ENCODE measurements around the gene SPRTN. TPM values are rescaled to one million over a fixed set of nuclear protein-coding genes. Genes with fewer than 3 reads are reported as not detected.

Gene SPRTN
- total and polyA plus RNA-seq, 2 of the 4 experiments (the other 2 are of a cell fraction), result 6.5 to 17.4 TPM

DNA sequence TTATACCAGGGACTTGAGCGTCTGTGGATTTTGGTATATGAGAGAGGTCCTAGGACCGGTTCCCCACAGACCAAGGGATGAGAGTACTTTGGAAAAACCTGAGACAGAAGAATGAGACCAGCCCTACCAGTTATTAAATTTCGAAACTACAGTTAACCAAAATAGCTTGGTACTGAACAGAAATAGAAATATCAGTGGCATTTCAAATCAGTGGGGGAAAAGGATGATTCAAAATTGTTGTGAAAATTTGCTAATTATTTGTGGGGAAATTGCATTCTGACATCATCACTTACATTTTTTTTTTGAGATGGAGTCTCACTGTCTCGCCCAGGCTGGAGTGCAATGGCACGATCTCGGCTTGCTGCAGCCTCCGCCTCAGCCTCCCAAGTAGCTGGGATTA, 8.6 kb upstream of the SPRTN start:
- BruUV-seq (replicated peaks), result no TSS peak
- H4K5ac ChIP-seq (ENCODE audit: low read depth, low read length), result no peak overlapping the region
- H3K4me2 ChIP-seq (ENCODE audit: low read depth, low read length), result no peak overlapping the region
- ATAC-seq (ENCODE audit: low read depth), result no peak
- H3K9ac ChIP-seq (ENCODE audit: low read depth, low read length), result no peak overlapping the region
- POLR2A ChIA-PET (ENCODE audit: unreplicated experiment), result no interaction called here
- dilution Hi-C loops (cut with HindIII; ENCODE audit: low sequenced_read_pairs, unreplicated experiment), result no loop called here
- H3K4ac ChIP-seq (ENCODE audit: low read depth, low read length), result no peak overlapping the region
- intact Hi-C loops (cut with micrococcal nuclease), result no loop called here
- no peak overlapping the region for H2AK9ac ChIP-seq (replicated peaks; ENCODE audit: low read depth, low read length, poor library complexity)
- H4K8ac ChIP-seq (ENCODE audit: low read depth in 2 of 2, low read length in 2 of 2), result no peak overlapping the region
- CTCF ChIA-PET, result interaction anchor here (0.7 kb wide), 1 partner anchor 8 kb away, joined by 3 read pairs; the partner anchor contains the start of gene EXOC8
- H4K20me1 ChIP-seq (ENCODE audit: insufficient read depth, low read length), result peaks cover 19% of the 10 kb centered on the region; the same call in 1 of the 2 replicates
- no peaks in the 10 kb centered on the region for H3K36me3 ChIP-seq (ENCODE audit: control insufficient read depth, insufficient read depth, low read length)
- no peaks in the 10 kb centered on the region for H3K4me1 ChIP-seq (ENCODE audit: control insufficient read depth, insufficient read depth, low read length)
- no peak overlapping the region for H3K14ac ChIP-seq (replicated peaks; ENCODE audit: low read depth, low read length)
- no peak overlapping the region for H4K91ac ChIP-seq (ENCODE audit: insufficient read depth, low read depth, low read length)
- no peak overlapping the region for H3K18ac ChIP-seq (ENCODE audit: low read depth, low read length)
- TF ChIP-seq, protein P1, sequence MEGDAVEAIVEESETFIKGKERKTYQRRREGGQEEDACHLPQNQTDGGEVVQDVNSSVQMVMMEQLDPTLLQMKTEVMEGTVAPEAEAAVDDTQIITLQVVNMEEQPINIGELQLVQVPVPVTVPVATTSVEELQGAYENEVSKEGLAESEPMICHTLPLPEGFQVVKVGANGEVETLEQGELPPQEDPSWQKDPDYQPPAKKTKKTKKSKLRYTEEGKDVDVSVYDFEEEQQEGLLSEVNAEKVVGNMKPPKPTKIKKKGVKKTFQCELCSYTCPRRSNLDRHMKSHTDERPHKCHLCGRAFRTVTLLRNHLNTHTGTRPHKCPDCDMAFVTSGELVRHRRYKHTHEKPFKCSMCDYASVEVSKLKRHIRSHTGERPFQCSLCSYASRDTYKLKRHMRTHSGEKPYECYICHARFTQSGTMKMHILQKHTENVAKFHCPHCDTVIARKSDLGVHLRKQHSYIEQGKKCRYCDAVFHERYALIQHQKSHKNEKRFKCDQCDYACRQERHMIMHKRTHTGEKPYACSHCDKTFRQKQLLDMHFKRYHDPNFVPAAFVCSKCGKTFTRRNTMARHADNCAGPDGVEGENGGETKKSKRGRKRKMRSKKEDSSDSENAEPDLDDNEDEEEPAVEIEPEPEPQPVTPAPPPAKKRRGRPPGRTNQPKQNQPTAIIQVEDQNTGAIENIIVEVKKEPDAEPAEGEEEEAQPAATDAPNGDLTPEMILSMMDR (conservative IDR thresholded peaks at IDR 0.05; ENCODE audit: low read depth, low read length), result no peak
- TF ChIP-seq USF2 (IDR thresholded peaks at IDR 0.05; ENCODE audit: low read depth, low read length), result no peak
- no peak for TF ChIP-seq RAD21 (IDR thresholded peaks at IDR 0.05; ENCODE audit: low read length)
- no peak for TF ChIP-seq BHLHE40 (IDR thresholded peaks at IDR 0.05; ENCODE audit: low read depth, low read length)
- TF ChIP-seq CEBPB (IDR thresholded peaks at IDR 0.05; ENCODE audit: low read depth, low read length), result no peak
- TF ChIP-seq RCOR1 (IDR thresholded peaks at IDR 0.05; ENCODE audit: insufficient replicate concordance, low read length), result no peak
- no peak overlapping the region for H2BK5ac ChIP-seq (ENCODE audit: low read depth, low read length, poor library complexity, severe bottlenecking)
- H2AK5ac ChIP-seq (ENCODE audit: low read depth, low read length), result no peak overlapping the region
- no peak overlapping the region for H3K23ac ChIP-seq (ENCODE audit: low read depth, low read length)
- in situ Hi-C loops (cut with MboI; ENCODE audit: low sequenced_read_pairs), result no loop called here
- no peak overlapping the region for H3K56ac ChIP-seq (ENCODE audit: extremely low read depth, insufficient read depth, low read length)
- no peaks in the 10 kb centered on the region for H3K27me3 ChIP-seq (ENCODE audit: control insufficient read depth, insufficient read depth, low read length)
- no peak for DNase-seq
- H2BK15ac ChIP-seq (ENCODE audit: low read depth, low read length), result no peak overlapping the region
- H2BK20ac ChIP-seq (ENCODE audit: low read depth, low read length), result no peak overlapping the region
- H2AFZ ChIP-seq (replicated peaks; ENCODE audit: low read length, poor library complexity), result no peak overlapping the region
- H3K9me3 ChIP-seq (ENCODE audit: control insufficient read depth, insufficient read depth, low read length), result no peaks in the 10 kb centered on the region
- no peak overlapping the region for H2BK120ac ChIP-seq (ENCODE audit: low read depth, low read length)
- H3K79me1 ChIP-seq (ENCODE audit: low read depth in 1 of 2, low read length in 2 of 2), result peaks cover 4 to 17% of the 10 kb centered on the region in 2 experiments; a peak in 2 of 4 replicates
- H3K4me3 ChIP-seq (ENCODE audit: insufficient read depth, low read depth, low read length), result no peak overlapping the region
- WGBS, 2 experiments (ENCODE audit: extremely low coverage in 2 of 2, insufficient read length in 1 of 2), result no CpG with 5 or more reads among the region's 7 CpGs
- no peaks in the 10 kb centered on the region for H3K9me1 ChIP-seq (ENCODE audit: insufficient read depth, low read length)
- no peak overlapping the region for H3K27ac ChIP-seq (ENCODE audit: insufficient read depth, low read length)
